RWPE1 (cell line): ENCODE measurements around the gene TCL1A.
A peak's percentile ranks its signal among the peaks of the same experiment; 100 is the strongest.

Experiments
- CTCF ChIA-PET: fragments of 350-600 bp; sonication (Branson Sonifier 250); formaldehyde crosslinking; extraction: SDS; loops from one replicate; lab custom pipeline; 2021; lab: Yijun Ruan, JAX
- POLR2A ChIA-PET: fragments of 400-600 bp; formaldehyde crosslinking; extraction: SDS; loops from one replicate; lab custom pipeline; 2020; ENCODE audit warnings: antibody characterized with exemption; ENCODE audit not compliant: low non-redundant PET; lab: Yijun Ruan, JAX
- DNase-seq: peaks from one replicate; pipeline ENCODE4 v3.0.0; 2012; ENCODE audit warnings: low spot score
- H3K27ac ChIP-seq: fragments of 450-650 bp; 2 replicates; pipeline ENCODE4 v1.5.1; 2017
- CTCF ChIP-seq: fragments of 450-650 bp; conservative IDR thresholded peaks from 2 replicates; pipeline ENCODE4 v1.5.1; 2017; ENCODE audit warnings: low read depth, mild to moderate bottlenecking

TCL1A gene

GRCh38 chr14:95727056-95727700 is 13.3 kb upstream of the TCL1A start:
- no peak overlapping the region for H3K27ac ChIP-seq
- CTCF ChIA-PET: no interaction called here
- DNase-seq: no peak
- POLR2A ChIA-PET: no interaction called here
- TF ChIP-seq CTCF: no peak

GRCh38 chr14:95725685-95726336 is 11.9 kb upstream of the TCL1A start:
- ChIA-PET CTCF (no interaction called here), POLR2A (no interaction called here)
- no peak for TF ChIP-seq CTCF
- DNase-seq: no peak
- H3K27ac ChIP-seq: no peak overlapping the region

GRCh38 chr14:95722525-95723190 is 8.7 kb upstream of the TCL1A start:
- peak; percentile 13 for DNase-seq
- TF ChIP-seq CTCF: no peak
- ChIA-PET POLR2A (no interaction called here), CTCF (no interaction called here)
- H3K27ac ChIP-seq: no peak overlapping the region

GRCh38 chr14:95712398-95712797 is 1.5 kb downstream of the TCL1A start:
- POLR2A ChIA-PET: no interaction called here
- TF ChIP-seq CTCF: no peak
- CTCF ChIA-PET: interaction anchor here (0.7 kb wide), 1 partner anchor 1709 kb away, joined by 3 read pairs; no protein-coding TSS in a partner anchor
- no peak overlapping the region for H3K27ac ChIP-seq
- no peak for DNase-seq

- H3K27ac ChIP-seq: no peak overlapping the region
- TF ChIP-seq CTCF: no peak
- ChIA-PET CTCF (interaction anchor here (0.7 kb wide), 1 partner anchor 1708 kb away, joined by 3 read pairs; no protein-coding TSS in a partner anchor), POLR2A (no interaction called here)
- no peak for DNase-seq
Measured at GRCh38 chr14:95711476-95712176, 2.3 kb downstream of the TCL1A start.

- TF ChIP-seq CTCF: no peak
- ChIA-PET CTCF (no interaction called here), POLR2A (no interaction called here)
- no peak overlapping the region for H3K27ac ChIP-seq
- no peak for DNase-seq
Measured at GRCh38 chr14:95710106-95710505, 3.8 kb downstream of the TCL1A start.
